ENCODE results near the gene ASIC4.

Gene ASIC4

DNA sequence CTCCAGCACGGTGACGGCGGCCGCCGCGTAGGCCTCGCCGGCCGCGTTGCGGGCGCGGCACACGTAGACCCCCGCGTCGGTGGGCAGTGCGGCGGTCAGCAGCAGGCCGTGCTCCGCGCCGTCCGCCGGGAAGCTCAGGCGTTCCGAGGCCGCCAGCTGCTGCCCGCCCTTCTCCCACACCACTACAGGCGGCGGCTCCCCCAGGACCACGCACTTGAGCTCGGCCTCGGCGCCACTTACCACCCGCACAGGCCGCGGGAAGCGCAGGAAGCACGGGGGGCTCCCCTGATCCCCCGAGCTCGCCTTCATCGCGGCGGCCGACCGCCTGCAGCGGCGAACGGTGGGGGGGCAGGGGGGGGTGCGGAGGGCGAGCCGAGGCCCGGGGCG is 56.6 kb downstream of the ASIC4 start:
- no peak for DNase-seq

DNA sequence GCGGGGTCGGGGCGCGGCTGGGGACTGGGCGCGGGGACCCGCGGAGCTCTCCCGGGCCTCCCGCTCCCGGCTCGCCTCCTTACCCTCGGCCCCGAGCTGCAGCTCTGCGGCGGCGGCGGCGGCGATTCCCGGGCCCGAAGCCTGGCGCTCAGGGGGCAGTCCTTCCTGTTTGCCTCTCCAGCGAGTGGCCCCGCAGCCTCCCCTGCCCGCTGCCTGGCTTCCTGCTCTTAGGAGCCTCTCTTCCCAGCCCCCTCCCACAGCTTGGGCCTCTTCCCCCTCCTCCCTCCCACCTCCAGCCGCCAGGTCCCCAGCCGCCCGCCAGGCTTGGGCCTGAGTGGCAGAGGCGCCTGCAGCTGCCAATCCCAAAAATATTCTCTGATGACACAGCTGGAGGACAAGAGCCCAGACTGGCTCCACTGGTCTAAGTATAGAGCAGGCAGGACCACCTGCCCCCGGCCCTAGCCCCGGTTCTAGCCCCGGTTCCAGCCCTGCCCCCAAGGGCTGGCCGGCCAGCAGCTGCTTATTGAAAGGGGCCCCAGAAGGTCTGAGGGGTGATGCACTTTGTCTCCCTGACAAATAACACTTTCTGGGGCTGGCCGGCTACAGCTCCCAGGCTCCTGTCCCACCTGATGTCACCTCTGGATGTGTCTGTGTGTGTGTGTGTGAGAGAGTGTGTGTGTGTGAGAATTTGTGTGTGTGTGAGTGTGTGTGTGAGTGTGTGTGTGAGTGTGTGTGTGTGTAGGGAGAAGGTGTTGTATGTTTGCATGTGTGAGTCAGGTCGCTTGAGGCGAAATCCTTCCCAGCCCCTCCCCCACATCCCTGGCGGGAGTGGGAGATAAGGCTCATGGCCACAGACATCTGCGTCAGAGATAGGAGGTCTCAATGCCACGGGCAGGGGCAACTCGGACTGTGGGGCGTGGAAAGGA is 57.3 kb downstream of the ASIC4 start, which contains the start of gene OBSL1:
Gene OBSL1, minus strand, starts transcription at position 229 of the 926 bp plus-strand sequence. CDS start 307 bp downstream, outside the sequence.
- DNase-seq = peak; percentile 91 to 97

DNA sequence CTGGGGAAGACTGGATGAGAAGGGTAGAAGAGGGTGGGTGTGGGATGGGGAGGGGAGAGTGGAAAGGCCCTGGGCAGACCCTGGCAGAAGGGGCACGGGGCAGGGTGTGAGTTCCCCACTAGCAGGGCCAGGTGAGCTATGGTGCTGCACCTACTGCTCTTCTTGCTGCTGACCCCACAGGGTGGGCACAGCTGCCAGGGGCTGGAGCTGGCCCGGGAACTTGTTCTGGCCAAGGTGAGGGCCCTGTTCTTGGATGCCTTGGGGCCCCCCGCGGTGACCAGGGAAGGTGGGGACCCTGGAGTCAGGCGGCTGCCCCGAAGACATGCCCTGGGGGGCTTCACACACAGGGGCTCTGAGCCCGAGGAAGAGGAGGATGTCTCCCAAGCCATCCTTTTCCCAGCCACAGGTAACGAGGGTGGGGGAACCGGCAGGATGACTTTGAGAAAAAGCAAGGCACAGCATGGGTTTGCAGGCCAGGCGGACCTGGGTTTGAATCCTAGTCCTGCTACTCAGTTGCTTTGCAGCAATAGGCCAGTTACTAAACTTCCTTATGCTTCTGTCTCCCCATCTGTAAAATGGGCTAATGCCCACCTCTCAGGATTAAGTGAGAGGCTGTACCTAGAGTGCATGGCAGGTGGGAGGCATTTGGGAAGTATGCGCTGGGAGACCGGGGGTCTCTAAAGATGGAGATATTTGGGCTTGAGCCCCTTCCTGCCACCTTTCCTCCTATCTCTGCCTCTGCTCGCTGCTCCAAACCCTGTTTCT is 58.1 kb downstream of the ASIC4 start, which contains the start of gene INHA:
Gene INHA, plus strand, starts transcription at position 74 of the 765 bp plus-strand sequence. Its CDS starts 65 bp downstream, at position 139.
- DNase-seq = no peak

DNA sequence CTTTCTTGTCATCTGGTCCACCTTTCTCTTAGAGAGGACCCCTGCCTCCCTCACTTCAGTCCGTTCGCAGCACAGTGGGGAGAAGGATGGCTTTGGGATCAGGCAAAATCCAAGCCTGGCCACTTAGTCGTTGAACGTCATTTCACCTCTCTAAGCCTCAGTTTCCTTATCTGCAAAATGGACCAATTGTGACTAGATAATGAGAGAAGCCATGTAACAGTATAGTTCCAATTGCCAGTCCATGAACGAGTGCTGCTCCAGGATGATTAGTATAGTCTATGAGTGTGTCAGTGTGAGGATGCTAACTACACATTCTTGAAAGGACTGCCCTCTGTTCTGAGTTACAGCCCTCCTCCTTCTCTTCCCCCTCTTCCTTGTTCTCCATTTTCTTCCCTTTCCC is 58.9 kb downstream of the ASIC4 start:
- no peak for DNase-seq

DNA sequence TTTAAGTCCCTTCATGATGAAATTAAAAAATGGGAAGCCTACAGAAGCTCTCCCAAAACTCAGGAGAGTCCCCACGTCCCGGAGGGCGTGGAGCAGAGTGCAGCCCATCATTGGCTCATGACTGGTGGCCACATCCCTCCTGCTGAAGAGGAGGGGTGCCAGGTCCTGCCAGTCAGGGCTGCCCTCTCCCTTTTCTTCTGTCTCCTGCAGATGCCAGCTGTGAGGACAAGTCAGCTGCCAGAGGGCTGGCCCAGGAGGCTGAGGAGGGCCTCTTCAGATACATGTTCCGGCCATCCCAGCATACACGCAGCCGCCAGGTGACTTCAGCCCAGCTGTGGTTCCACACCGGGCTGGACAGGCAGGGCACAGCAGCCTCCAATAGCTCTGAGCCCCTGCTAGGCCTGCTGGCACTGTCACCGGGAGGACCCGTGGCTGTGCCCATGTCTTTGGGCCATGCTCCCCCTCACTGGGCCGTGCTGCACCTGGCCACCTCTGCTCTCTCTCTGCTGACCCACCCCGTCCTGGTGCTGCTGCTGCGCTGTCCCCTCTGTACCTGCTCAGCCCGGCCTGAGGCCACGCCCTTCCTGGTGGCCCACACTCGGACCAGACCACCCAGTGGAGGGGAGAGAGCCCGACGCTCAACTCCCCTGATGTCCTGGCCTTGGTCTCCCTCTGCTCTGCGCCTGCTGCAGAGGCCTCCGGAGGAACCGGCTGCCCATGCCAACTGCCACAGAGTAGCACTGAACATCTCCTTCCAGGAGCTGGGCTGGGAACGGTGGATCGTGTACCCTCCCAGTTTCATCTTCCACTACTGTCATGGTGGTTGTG is 60.4 kb downstream of the ASIC4 start:
- DNase-seq = peak; percentile 25 to 68

DNA sequence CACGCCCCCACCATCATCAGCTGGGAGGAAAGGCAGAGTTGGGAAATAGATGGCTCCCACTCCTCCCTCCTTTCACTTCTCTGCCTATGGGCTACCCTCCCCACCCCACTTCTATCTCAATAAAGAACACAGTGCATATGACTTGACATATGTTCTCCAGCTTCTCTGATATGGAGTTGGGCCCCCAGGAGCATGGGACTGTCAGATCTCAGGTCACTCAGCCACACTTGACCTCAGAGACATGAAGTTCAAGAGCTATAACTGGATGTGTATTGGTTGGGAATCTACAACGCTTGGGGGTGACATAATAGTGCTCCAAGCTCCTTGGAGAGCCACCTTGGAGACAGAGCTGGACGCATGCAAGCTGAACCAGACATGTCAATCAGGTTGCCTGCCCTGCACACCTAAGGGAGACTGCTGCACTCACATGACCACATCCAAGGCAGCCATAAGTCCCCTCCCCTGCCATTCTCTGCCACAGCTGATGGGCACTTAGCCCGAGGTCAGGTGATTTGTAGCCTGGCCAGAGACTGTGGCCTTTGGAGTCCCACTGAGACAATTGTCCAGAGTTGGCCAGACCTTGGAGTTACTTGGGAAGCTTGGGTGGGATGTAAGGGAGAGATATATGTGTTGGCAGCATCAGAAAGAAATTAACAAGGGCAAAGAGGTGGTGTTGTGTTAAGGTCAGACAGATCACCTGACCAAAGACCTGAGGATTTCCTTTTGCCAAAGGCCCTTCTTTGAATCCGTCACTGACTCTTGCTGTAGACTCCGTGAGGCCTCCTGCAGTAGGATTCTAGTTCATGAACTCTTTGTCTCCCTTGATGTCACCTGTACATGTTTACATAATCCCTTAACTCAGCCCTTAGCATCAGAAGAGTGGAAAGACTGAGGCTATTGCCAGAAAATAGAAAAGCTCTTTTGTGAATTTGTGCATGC is 61.6 kb downstream of the ASIC4 start:
- DNase-seq = no peak

DNA sequence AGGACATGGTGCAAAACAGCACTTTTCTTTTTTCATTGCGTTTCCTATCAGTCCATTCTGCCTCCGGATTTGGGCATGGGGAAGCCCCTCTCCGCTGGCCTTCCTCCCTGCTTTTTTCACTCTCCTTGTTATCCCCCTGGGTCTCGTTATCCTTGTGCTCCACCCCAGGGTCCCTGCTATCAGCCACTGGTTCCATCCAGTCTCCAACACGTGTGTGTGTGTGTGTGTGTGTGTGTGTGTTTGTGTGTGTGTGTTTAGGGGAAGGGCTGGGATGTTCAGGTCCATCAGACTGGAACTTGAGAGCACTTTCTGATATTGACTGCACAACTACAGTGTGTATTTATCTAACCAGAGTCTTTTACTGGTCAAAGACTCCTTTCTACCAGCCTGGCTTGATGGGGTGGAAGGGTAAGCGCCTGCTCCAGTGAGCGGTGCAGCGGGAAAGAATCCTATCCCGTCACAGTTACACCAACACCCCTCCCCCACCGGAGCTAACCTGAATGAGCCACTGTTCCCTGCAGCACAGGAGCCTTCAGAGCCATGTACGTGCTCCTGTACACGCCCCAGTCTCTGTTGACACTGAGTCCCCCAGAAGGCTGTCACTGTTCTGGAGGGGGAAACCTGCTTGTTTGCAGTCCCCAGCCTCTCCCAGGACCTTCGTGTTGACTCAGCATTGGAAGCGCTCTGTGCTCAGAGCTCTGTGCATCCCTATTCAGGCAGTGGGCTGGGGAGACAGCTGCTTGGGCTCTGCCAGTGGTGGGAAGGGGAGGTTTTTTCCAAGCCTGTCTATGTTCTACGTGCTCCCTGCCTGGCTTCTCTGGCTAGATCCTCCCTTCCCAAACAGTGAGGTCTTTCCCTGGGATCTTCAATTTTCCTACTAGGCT is 62.5 kb downstream of the ASIC4 start:
- DNase-seq = peak; percentile 79 to 83

DNA sequence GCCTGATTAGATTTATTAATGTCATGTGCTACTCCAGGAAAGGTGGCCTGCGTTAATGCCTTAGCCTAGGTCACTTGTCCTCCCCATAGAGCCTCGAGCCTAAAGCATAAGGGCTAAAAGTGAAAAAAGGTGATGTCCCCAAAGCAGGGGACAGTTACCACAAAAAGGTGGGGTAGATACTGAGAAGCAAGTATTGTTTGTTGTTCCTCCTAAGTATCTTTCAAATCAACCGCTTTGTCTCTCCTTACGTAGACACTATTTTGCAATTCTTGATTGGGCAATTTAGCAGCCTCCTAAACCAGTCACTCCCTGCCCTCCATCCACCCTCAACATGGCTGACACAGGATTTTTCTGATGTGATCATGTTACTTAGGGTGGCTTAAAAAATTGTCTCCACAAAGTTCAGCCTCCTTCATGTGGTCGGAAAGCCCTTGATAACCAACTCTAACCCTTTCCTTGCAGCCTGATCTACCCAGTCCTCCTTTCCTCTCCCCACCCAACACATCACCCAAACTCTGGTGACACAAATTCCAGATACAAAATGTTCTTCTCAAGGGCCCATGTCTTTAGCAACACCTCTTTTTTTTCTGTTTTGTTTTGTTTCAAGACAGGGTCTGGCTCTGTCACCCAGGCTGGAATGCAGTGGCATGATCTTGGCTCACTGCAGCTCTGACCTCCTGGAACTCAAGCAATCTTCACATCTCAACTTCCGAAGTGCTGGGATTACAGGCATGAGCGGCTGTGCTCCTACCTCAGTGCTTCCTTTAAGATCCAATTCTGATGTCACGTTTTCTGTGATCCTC is 64.7 kb downstream of the ASIC4 start:
- DNase-seq = no peak

DNA sequence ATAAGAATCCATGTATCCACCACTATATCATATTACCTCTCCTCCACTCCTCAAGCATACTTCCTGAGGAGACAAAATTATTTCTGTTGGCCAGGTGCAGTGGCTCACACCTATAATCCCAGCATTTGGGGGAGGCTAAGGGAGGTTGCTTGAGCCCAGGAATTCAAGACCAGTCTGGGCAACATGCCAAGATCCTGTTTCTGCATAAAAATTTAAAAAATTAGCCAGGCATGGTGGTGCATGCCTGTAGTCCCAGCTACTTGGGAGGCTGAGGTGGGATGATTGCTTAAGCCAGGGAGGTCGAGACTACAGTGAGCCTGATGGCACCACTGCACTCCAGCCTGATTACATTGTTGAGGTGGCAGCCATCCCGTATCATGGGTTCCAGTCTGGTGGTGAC is 67.1 kb downstream of the ASIC4 start:
- no peak for DNase-seq
